Measurements from ENCODE around the gene MARCHF11.

MARCHF11 gene

DNA sequence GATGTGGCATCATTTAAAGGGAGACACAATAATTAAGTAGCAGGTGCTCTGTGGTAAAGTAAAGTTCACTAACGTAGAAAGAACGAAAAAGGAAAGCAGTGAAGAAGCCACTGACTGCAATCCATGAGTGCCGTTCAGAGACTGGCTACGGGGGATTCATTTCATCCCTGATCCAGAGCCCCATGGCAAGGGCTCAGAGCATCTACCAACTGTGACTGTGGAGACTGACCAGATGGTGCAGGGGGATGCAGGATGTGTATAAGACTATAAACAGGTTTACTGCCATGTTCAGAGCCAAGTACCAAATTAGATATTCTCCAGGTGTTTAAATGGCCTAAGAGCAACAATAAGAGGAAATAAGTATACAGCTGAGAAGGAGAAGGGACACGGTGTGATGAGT, 47.7 kb downstream of the MARCHF11 start:
- DNase-seq: no peak

- no peak for DNase-seq
Observed at GRCh38 chr5:16128944-16129343, 50.6 kb downstream of the MARCHF11 start.

- DNase-seq: no peak
Observed at GRCh38 chr5:16127865-16128544, 51.6 kb downstream of the MARCHF11 start.

- DNase-seq: no peak
Observed at GRCh38 chr5:16120579-16120978, 59.0 kb downstream of the MARCHF11 start.

- DNase-seq: no peak
Observed at GRCh38 chr5:16119790-16120189, 59.8 kb downstream of the MARCHF11 start.

- DNase-seq: no peak
Observed at GRCh38 chr5:16115140-16115539, 64.5 kb downstream of the MARCHF11 start.

GRCh38 chr5:16108418-16108817, 71.2 kb downstream of the MARCHF11 start:
- no peak for DNase-seq

GRCh38 chr5:16104961-16105360, 74.6 kb downstream of the MARCHF11 start:
- no peak for DNase-seq

GRCh38 chr5:16095612-16096011, 84.0 kb downstream of the MARCHF11 start:
- no peak for DNase-seq

- DNase-seq: no peak
Observed at GRCh38 chr5:16090270-16090669, 89.3 kb downstream of the MARCHF11 start.

GRCh38 chr5:16082982-16083381, 96.6 kb downstream of the MARCHF11 start:
- no peak for DNase-seq

DNA sequence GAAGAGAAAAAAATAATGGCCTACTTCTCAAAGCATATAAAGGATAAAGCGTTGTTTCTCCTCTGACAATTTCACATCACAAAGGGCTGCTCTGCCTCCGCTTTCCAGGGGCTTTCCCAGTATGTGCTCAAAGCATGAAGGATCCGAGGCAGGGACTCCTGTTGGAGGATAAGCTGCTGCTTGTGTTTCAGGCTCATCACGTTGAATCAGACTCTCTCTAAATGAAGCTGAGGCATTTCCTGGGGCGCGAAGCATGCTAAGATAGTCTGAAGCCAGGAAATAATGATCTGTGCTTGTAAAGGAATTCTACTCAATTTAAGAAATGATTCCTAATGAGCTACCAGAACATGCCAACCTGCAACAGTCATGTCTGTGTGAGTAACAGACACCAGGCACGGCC, 97.5 kb downstream of the MARCHF11 start:
- DNase-seq: no peak

- DNase-seq: no peak
Observed at GRCh38 chr5:16081376-16081955, 98.1 kb downstream of the MARCHF11 start.

GRCh38 chr5:16076657-16077056, 102.9 kb downstream of the MARCHF11 start:
- DNase-seq: no peak

DNA sequence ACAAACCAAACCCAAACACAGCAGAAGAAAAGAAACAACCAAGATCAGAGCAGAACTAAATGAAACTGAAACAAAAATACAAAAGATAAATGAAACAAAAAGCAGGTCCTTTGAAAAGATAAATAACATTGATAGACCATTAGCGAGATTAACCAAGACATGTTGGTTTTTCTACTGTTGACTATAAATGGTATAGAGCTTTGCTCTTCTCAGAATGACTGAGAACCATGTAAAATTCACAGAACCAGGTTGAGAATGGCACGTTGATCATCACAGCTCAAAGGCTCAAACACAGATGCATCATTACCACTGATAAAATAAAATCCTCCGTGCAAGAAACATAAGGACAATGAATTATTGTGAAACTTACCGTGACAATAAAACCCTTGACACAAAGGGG, 105.2 kb downstream of the MARCHF11 start:
- no peak for DNase-seq

DNA sequence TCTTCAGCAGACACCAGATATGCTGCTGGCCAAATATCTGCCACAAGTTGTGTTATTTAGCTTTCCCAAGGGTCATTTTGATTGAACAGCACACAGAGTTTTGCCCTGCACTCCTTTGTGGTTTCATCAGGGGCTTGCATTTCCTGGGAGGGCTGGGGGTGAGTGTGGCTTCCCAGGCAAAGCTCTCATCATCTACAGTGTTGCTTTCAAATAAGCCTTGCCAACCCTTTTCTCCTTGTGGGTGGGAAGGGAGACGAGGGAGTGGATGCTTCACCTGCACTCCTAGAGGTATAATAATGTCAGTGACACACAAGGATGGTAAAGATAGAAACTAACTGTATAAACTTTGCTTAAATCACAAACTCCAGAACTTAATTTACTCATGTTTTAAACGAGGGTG, 107.0 kb downstream of the MARCHF11 start:
- DNase-seq: no peak

DNA sequence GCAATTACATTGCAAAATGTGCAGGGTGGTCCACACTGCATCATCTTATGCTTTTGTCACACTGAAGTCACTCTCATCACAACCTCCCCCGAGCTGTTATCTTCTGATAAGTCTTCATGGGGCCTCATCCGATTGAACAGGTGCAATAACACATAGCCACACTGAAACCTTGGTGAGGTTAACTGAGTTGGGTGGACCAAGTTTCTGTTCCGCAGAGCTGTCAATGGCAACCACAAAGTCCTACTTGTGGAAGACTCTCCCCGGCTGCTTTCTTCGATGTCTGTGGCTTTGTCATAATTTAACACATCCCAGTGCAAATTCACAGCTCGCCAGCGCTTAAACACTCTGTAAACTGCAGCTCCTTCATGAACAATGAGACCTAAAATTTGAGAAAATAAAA, 112.2 kb downstream of the MARCHF11 start:
- DNase-seq: no peak

- DNase-seq: no peak
Observed at GRCh38 chr5:16066810-16067209, 112.8 kb downstream of the MARCHF11 start.

- DNase-seq: no peak
Observed at GRCh38 chr5:16066320-16066719, 113.3 kb downstream of the MARCHF11 start.

DNA sequence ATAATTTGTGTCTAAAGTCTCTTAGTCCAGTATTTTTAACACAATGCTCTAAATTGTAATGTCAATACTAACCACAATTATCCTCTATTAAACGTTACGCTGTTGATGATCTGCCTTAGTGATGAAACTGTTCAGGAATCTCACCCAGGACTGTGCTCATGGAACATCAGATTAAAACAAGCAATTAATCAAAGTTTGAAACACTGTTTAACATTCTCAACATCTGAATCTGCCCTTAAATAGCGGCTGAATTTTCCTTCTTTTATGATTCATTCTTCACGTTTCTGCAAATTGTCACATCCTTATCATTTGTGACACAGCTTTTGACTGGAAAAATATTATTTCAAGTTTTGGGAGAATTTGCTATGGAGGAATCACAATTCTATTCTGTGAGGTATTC, 113.8 kb downstream of the MARCHF11 start:
- no peak for DNase-seq

- DNase-seq: no peak
Observed at GRCh38 chr5:16064135-16064893, 115.3 kb downstream of the MARCHF11 start.

- DNase-seq: no peak
Observed at GRCh38 chr5:16061163-16061562, 118.4 kb downstream of the MARCHF11 start.

- DNase-seq: no peak
Observed at GRCh38 chr5:16057277-16057676, 122.3 kb downstream of the MARCHF11 start.

DNA sequence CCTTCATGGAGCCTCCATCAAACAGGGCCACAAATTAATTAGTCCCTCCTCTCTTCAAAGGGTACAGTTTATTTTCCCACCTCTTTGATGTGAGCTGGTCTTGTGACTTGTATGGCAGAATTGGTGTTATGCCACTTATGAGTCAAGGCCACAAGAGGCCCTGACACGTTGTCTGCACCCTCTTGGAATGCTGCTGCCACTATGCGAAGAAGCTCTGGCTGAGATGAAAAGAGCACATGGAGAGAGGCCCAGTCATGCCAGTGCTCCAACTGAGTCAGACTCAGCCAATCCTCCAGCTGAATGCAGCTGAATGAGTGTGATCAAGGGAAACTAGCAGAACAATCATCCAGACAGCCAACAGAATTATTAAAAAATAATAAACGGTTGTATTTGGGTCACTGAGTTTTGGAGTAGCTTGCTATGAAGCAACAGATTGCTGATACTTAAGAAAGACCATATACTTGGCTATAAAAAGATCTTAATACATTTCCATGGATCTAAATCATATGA, 128.3 kb downstream of the MARCHF11 start:
- DNase-seq: no peak

Data from activated naive CD4-positive, alpha-beta T cell treated with anti-CD3 and anti-CD28 coated beads, Interleukin-2, amount 50 U/mL, for 16 hours (primary cell).